Uterus (tissue), 4 donors: ENCODE measurements around the gene LRRN2. TPM values are rescaled to one million over a fixed set of nuclear protein-coding genes. Genes with fewer than 3 reads are reported as not detected.

Experiments
- DNase-seq, 2 donors: peaks; one replicate each; pipeline ENCODE4 v3.0.0-alpha.2; 2019 to 2020
- H3K27ac ChIP-seq, 2 donors: fragments of 200-600 bp; sonication (generic); 1 replicate in 1 of 2; 2 replicates in 1 of 2; pipeline ENCODE4 v1.5.1; 2016 to 2018
- H3K27me3 ChIP-seq, 2 donors: fragments of 200-600 bp; sonication (generic); one replicate each; pipeline ENCODE4 v1.5.1; 2018 to 2019; ENCODE audit warnings: control low read depth in 1 of 2
- H3K36me3 ChIP-seq, 2 donors: fragments of 200-600 bp; sonication (generic); one replicate each; pipeline ENCODE4 v1.5.1; 2019; ENCODE audit warnings: control low read depth in 1 of 2
- H3K4me1 ChIP-seq, 2 donors: fragments of 200-600 bp; sonication (generic); one replicate each; pipeline ENCODE4 v1.5.1; 2018 to 2019; ENCODE audit warnings: control low read depth in 1 of 2
- H3K4me3 ChIP-seq, 2 donors: fragments of 200-600 bp; sonication (generic); 1 replicate in 1 of 2; 2 replicates in 1 of 2; pipeline ENCODE4 v1.5.1; 2018 to 2019; ENCODE audit warnings: mild to moderate bottlenecking in 1 of 2
- H3K9me3 ChIP-seq, 2 donors: fragments of 200-600 bp; sonication (generic); one replicate each; pipeline ENCODE4 v1.5.1; 2019; ENCODE audit warnings: control low read depth in 1 of 2
- CTCF ChIP-seq, 4 experiments: fragments of 200-600 bp in 2 of 4; fragments of 450-650 bp in 2 of 4; sonication (generic) in 2 of 4; IDR thresholded peaks; one replicate each; pipeline ENCODE4 v1.5.1; 2016 to 2019; ENCODE audit warnings: antibody characterized with exemption in 4 of 4, mild to moderate bottlenecking in 2 of 4, moderate library complexity in 1 of 4
- POLR2A ChIP-seq, 2 donors: fragments of 450-650 bp; IDR thresholded peaks; one replicate each; pipeline ENCODE4 v1.6.1; 2016; ENCODE audit warnings: antibody characterized with exemption in 2 of 2, mild to moderate bottlenecking in 1 of 2, moderate library complexity in 1 of 2
- intact Hi-C: fragments of 100-400 bp; cut with DNase I; formaldehyde crosslinking; loops from one replicate; pipeline ENCODE4 v1.15.1; 2023; ENCODE audit warnings: low total_unique reads
- small RNA-seq: library from RNA; depleted of rRNA; stranded (forward); fragments of <200 nt; gene quantifications from one replicate; pipeline ENCODE3, GENCODE V24; 2016
- total RNA-seq, 4 donors: library from RNA; depleted of rRNA in 3 of 4; stranded (reverse); fragments of >200 nt in 3 of 4; gene quantifications; one replicate each; pipeline versions ENCODE4 v1.1.0 to v1.2.4, GENCODE V29; 2014 to 2023
- donor health status: DM: yes; HTN: yes; CAD: no.

The LRRN2 gene
- total RNA-seq, 4 donors from 2014 or later: 1.3 to 5.5 (median 3.9) TPM

- H3K4me3 ChIP-seq: no peak overlapping the region
- H3K4me1 ChIP-seq: peaks cover 0 to under 1% of the 10 kb centered on the region in 2 donors
- intact Hi-C loops: loop anchor here (10.0 kb wide), 1 partner anchor 195 kb away; no protein-coding TSS in a partner anchor
- no peaks in the 10 kb centered on the region for H3K36me3 ChIP-seq
- H3K27ac ChIP-seq: no peak overlapping the region
- no peak for DNase-seq
- no peaks in the 10 kb centered on the region for H3K9me3 ChIP-seq
- H3K27me3 ChIP-seq: no peaks in the 10 kb centered on the region
- TF ChIP-seq POLR2A (IDR thresholded peaks at IDR 0.05): no peak
- TF ChIP-seq CTCF (IDR thresholded peaks at IDR 0.05): no peak
Measured at GRCh38 chr1:204569478-204569877, 116.1 kb downstream of the LRRN2 start.

GRCh38 chr1:204568576-204569315 is 116.8 kb downstream of the LRRN2 start:
- TF ChIP-seq POLR2A (IDR thresholded peaks at IDR 0.05): no peak
- TF ChIP-seq CTCF (IDR thresholded peaks at IDR 0.05): no peak
- intact Hi-C loops: loop anchor here (10.0 kb wide), 1 partner anchor 196 kb away; no protein-coding TSS in a partner anchor
- no peak for DNase-seq
- no peaks in the 10 kb centered on the region for H3K4me1 ChIP-seq
- no peaks in the 10 kb centered on the region for H3K9me3 ChIP-seq
- H3K4me3 ChIP-seq: no peak overlapping the region
- no peak overlapping the region for H3K27ac ChIP-seq
- no peaks in the 10 kb centered on the region for H3K36me3 ChIP-seq
- no peaks in the 10 kb centered on the region for H3K27me3 ChIP-seq

Small RNAs within 50 kb of the gene (small RNA-seq; reads per million reads assigned to genes)
- gene RF00601: not detected
- gene RNA5SP75: not detected

Other genes with a start within 250 kb of the LRRN2 start
- 10 to 100 TPM in 3 of 4 donors, 1 to 10 TPM in 1; 7.4 to 81.5 (median 38.3) TPM for gene PIK3C2B, start 190.9 kb downstream of the LRRN2 start, total RNA-seq
- 100 to 1,000 TPM in 3 of 4 donors, 10 to 100 TPM in 1; 31.0 to 141 (median 134) TPM for gene MDM4, start 169.3 kb downstream of the LRRN2 start, total RNA-seq
- 10 to 100 TPM in 3 of 4 donors, 1 to 10 TPM in 1; 7.9 to 68.7 (median 32.7) TPM for gene NFASC, start 185.1 kb upstream of the LRRN2 start, total RNA-seq